ENCODE results near the gene CNGB1. TPM values are rescaled to one million over a fixed set of nuclear protein-coding genes. Genes with fewer than 3 reads are reported as not detected.

CNGB1 gene
- total RNA-seq, 1 experiment from 2014 or later: not detected

DNA sequence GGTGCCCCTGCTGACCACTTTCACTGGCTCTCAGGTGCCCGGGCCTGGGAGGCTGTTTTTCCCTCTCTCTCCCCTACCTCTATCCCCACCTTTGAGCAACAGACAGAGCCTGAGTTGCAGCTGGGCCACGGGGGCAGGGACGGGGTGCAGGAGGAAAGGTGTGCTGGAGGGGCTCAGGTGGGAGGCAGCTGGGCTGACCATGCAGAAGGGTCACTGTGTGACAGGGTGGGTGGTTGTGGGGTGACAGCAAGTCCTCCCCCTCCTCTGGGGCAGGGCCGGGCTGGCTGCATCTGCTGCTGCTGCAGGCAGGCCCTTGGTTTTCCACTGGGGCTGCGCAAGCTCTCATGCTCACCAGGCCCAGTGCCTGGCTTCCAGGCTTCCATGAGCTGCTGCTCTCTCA is 23.0 kb upstream of the CNGB1 start:
- no peak overlapping the region for H3K4me3 Mint-ChIP-seq
- H3K36me3 Mint-ChIP-seq: peaks cover 4% of the 10 kb centered on the region; the same call in 1 of the 2 replicates
- no peak for ATAC-seq
- ChIA-PET CTCF (interaction anchor here (1.0 kb wide), 2 partner anchors 9 to 131 kb away, joined by 3 to 4 read pairs; no protein-coding TSS in a partner anchor), POLR2A (interaction anchor here (0.6 kb wide), 1 partner anchor 8 kb away, joined by 3 read pairs; no protein-coding TSS in a partner anchor)
- no peaks in the 10 kb centered on the region for H3K9me3 Mint-ChIP-seq
- H3K27ac Mint-ChIP-seq: no peak overlapping the region
- no peak for DNase-seq (ENCODE audit: low spot score)
- no peak for TF ChIP-seq ZNF423 (CRISPR knock-in tag; IDR thresholded peaks at IDR 0.05)
- TF ChIP-seq, protein P1, sequence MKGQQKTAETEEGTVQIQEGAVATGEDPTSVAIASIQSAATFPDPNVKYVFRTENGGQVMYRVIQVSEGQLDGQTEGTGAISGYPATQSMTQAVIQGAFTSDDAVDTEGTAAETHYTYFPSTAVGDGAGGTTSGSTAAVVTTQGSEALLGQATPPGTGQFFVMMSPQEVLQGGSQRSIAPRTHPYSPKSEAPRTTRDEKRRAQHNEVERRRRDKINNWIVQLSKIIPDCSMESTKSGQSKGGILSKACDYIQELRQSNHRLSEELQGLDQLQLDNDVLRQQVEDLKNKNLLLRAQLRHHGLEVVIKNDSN (CRISPR knock-in tag; IDR thresholded peaks at IDR 0.05): no peak
- TF ChIP-seq, protein P2, sequence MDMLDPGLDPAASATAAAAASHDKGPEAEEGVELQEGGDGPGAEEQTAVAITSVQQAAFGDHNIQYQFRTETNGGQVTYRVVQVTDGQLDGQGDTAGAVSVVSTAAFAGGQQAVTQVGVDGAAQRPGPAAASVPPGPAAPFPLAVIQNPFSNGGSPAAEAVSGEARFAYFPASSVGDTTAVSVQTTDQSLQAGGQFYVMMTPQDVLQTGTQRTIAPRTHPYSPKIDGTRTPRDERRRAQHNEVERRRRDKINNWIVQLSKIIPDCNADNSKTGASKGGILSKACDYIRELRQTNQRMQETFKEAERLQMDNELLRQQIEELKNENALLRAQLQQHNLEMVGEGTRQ (CRISPR knock-in tag; IDR thresholded peaks at IDR 0.05): no peak
- TF ChIP-seq, protein P3, sequence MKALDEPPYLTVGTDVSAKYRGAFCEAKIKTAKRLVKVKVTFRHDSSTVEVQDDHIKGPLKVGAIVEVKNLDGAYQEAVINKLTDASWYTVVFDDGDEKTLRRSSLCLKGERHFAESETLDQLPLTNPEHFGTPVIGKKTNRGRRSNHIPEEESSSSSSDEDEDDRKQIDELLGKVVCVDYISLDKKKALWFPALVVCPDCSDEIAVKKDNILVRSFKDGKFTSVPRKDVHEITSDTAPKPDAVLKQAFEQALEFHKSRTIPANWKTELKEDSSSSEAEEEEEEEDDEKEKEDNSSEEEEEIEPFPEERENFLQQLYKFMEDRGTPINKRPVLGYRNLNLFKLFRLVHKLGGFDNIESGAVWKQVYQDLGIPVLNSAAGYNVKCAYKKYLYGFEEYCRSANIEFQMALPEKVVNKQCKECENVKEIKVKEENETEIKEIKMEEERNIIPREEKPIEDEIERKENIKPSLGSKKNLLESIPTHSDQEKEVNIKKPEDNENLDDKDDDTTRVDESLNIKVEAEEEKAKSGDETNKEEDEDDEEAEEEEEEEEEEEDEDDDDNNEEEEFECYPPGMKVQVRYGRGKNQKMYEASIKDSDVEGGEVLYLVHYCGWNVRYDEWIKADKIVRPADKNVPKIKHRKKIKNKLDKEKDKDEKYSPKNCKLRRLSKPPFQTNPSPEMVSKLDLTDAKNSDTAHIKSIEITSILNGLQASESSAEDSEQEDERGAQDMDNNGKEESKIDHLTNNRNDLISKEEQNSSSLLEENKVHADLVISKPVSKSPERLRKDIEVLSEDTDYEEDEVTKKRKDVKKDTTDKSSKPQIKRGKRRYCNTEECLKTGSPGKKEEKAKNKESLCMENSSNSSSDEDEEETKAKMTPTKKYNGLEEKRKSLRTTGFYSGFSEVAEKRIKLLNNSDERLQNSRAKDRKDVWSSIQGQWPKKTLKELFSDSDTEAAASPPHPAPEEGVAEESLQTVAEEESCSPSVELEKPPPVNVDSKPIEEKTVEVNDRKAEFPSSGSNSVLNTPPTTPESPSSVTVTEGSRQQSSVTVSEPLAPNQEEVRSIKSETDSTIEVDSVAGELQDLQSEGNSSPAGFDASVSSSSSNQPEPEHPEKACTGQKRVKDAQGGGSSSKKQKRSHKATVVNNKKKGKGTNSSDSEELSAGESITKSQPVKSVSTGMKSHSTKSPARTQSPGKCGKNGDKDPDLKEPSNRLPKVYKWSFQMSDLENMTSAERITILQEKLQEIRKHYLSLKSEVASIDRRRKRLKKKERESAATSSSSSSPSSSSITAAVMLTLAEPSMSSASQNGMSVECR (CRISPR knock-in tag; IDR thresholded peaks at IDR 0.05; ENCODE audit: borderline replicate concordance): no peak
- TF ChIP-seq ZNF317 (CRISPR knock-in tag; IDR thresholded peaks at IDR 0.05; ENCODE audit: borderline replicate concordance, low read depth): no peak
- no peak for TF ChIP-seq NFYB (CRISPR knock-in tag; conservative IDR thresholded peaks at IDR 0.05; ENCODE audit: low read depth)
- TF ChIP-seq, protein P4, sequence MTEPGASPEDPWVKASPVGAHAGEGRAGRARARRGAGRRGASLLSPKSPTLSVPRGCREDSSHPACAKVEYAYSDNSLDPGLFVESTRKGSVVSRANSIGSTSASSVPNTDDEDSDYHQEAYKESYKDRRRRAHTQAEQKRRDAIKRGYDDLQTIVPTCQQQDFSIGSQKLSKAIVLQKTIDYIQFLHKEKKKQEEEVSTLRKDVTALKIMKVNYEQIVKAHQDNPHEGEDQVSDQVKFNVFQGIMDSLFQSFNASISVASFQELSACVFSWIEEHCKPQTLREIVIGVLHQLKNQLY (CRISPR knock-in tag; IDR thresholded peaks at IDR 0.05): no peak
- no peak for TF ChIP-seq ZNF396 (CRISPR knock-in tag; IDR thresholded peaks at IDR 0.05; ENCODE audit: borderline replicate concordance)
- TF ChIP-seq, protein P5, sequence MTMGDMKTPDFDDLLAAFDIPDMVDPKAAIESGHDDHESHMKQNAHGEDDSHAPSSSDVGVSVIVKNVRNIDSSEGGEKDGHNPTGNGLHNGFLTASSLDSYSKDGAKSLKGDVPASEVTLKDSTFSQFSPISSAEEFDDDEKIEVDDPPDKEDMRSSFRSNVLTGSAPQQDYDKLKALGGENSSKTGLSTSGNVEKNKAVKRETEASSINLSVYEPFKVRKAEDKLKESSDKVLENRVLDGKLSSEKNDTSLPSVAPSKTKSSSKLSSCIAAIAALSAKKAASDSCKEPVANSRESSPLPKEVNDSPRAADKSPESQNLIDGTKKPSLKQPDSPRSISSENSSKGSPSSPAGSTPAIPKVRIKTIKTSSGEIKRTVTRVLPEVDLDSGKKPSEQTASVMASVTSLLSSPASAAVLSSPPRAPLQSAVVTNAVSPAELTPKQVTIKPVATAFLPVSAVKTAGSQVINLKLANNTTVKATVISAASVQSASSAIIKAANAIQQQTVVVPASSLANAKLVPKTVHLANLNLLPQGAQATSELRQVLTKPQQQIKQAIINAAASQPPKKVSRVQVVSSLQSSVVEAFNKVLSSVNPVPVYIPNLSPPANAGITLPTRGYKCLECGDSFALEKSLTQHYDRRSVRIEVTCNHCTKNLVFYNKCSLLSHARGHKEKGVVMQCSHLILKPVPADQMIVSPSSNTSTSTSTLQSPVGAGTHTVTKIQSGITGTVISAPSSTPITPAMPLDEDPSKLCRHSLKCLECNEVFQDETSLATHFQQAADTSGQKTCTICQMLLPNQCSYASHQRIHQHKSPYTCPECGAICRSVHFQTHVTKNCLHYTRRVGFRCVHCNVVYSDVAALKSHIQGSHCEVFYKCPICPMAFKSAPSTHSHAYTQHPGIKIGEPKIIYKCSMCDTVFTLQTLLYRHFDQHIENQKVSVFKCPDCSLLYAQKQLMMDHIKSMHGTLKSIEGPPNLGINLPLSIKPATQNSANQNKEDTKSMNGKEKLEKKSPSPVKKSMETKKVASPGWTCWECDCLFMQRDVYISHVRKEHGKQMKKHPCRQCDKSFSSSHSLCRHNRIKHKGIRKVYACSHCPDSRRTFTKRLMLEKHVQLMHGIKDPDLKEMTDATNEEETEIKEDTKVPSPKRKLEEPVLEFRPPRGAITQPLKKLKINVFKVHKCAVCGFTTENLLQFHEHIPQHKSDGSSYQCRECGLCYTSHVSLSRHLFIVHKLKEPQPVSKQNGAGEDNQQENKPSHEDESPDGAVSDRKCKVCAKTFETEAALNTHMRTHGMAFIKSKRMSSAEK (CRISPR knock-in tag; IDR thresholded peaks at IDR 0.05; ENCODE audit: borderline replicate concordance): no peak
- TF ChIP-seq, protein P6, sequence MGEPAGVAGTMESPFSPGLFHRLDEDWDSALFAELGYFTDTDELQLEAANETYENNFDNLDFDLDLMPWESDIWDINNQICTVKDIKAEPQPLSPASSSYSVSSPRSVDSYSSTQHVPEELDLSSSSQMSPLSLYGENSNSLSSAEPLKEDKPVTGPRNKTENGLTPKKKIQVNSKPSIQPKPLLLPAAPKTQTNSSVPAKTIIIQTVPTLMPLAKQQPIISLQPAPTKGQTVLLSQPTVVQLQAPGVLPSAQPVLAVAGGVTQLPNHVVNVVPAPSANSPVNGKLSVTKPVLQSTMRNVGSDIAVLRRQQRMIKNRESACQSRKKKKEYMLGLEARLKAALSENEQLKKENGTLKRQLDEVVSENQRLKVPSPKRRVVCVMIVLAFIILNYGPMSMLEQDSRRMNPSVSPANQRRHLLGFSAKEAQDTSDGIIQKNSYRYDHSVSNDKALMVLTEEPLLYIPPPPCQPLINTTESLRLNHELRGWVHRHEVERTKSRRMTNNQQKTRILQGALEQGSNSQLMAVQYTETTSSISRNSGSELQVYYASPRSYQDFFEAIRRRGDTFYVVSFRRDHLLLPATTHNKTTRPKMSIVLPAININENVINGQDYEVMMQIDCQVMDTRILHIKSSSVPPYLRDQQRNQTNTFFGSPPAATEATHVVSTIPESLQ (CRISPR knock-in tag; IDR thresholded peaks at IDR 0.05): no peak
- TF ChIP-seq, protein P7, sequence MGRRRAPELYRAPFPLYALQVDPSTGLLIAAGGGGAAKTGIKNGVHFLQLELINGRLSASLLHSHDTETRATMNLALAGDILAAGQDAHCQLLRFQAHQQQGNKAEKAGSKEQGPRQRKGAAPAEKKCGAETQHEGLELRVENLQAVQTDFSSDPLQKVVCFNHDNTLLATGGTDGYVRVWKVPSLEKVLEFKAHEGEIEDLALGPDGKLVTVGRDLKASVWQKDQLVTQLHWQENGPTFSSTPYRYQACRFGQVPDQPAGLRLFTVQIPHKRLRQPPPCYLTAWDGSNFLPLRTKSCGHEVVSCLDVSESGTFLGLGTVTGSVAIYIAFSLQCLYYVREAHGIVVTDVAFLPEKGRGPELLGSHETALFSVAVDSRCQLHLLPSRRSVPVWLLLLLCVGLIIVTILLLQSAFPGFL (CRISPR knock-in tag; IDR thresholded peaks at IDR 0.05; ENCODE audit: borderline replicate concordance): no peak
- TF ChIP-seq, protein P8, sequence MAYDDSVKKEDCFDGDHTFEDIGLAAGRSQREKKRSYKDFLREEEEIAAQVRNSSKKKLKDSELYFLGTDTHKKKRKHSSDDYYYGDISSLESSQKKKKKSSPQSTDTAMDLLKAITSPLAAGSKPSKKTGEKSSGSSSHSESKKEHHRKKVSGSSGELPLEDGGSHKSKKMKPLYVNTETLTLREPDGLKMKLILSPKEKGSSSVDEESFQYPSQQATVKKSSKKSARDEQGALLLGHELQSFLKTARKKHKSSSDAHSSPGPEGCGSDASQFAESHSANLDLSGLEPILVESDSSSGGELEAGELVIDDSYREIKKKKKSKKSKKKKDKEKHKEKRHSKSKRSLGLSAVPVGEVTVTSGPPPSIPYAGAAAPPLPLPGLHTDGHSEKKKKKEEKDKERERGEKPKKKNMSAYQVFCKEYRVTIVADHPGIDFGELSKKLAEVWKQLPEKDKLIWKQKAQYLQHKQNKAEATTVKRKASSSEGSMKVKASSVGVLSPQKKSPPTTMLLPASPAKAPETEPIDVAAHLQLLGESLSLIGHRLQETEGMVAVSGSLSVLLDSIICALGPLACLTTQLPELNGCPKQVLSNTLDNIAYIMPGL (CRISPR knock-in tag; IDR thresholded peaks at IDR 0.05): no peak
- TF ChIP-seq TEAD1 (CRISPR knock-in tag; IDR thresholded peaks at IDR 0.05): no peak
- TF ChIP-seq ZNF416 (CRISPR knock-in tag; IDR thresholded peaks at IDR 0.05): no peak
- no peak for TF ChIP-seq HMGA2 (CRISPR knock-in tag; IDR thresholded peaks at IDR 0.05)
- TF ChIP-seq, protein P9, sequence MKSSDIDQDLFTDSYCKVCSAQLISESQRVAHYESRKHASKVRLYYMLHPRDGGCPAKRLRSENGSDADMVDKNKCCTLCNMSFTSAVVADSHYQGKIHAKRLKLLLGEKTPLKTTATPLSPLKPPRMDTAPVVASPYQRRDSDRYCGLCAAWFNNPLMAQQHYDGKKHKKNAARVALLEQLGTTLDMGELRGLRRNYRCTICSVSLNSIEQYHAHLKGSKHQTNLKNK (CRISPR knock-in tag; IDR thresholded peaks at IDR 0.05): no peak
- TF ChIP-seq ATF1 (CRISPR knock-in tag; IDR thresholded peaks at IDR 0.05): no peak
- no peak for TF ChIP-seq GTF2I (CRISPR knock-in tag; conservative IDR thresholded peaks at IDR 0.05)
- no peak for TF ChIP-seq ELF4 (CRISPR knock-in tag; IDR thresholded peaks at IDR 0.05; ENCODE audit: low read depth)
- no peak for TF ChIP-seq NR2C2 (CRISPR knock-in tag; IDR thresholded peaks at IDR 0.05)
- no peaks in the 10 kb centered on the region for H3K27me3 Mint-ChIP-seq (ENCODE audit: low read depth)
- H3K4me1 Mint-ChIP-seq: peaks cover 20% of the 10 kb centered on the region

Measured in WTC11 (cell line).